IPS-18a (cell line): ENCODE measurements around the gene NAGPA.
"Not testable (repeated sequence)": the region's sequence is repeated elsewhere in the genome, so short reads cannot be mapped to it uniquely, and the experiment has no call there.

ENCODE experiments used
- H3K27ac ChIP-seq: one replicate; pipeline ENCODE4 v1.5.1; 2013; ENCODE audit warnings: low read length
- H3K27me3 ChIP-seq: one replicate; pipeline ENCODE4 v1.6.1; 2013; ENCODE audit warnings: mild to moderate bottlenecking, low read length; ENCODE audit not compliant: control insufficient read depth, insufficient read depth
- H3K36me3 ChIP-seq: one replicate; pipeline ENCODE4 v1.6.1; 2013; ENCODE audit warnings: low read depth, low read length; ENCODE audit not compliant: control insufficient read depth
- H3K4me1 ChIP-seq: one replicate; pipeline ENCODE4 v1.6.1; 2013; ENCODE audit warnings: low read depth, low read length; ENCODE audit not compliant: control insufficient read depth
- H3K4me3 ChIP-seq: one replicate; pipeline ENCODE4 v1.5.1; 2013; ENCODE audit warnings: low read length
- H3K9ac ChIP-seq: one replicate; pipeline ENCODE4 v1.6.1; 2013; ENCODE audit warnings: mild to moderate bottlenecking, low read length, moderate library complexity
- H3K9me3 ChIP-seq: one replicate; pipeline ENCODE4 v1.6.1; 2013; ENCODE audit warnings: low read depth, low read length; ENCODE audit not compliant: control insufficient read depth

Gene NAGPA

DNA sequence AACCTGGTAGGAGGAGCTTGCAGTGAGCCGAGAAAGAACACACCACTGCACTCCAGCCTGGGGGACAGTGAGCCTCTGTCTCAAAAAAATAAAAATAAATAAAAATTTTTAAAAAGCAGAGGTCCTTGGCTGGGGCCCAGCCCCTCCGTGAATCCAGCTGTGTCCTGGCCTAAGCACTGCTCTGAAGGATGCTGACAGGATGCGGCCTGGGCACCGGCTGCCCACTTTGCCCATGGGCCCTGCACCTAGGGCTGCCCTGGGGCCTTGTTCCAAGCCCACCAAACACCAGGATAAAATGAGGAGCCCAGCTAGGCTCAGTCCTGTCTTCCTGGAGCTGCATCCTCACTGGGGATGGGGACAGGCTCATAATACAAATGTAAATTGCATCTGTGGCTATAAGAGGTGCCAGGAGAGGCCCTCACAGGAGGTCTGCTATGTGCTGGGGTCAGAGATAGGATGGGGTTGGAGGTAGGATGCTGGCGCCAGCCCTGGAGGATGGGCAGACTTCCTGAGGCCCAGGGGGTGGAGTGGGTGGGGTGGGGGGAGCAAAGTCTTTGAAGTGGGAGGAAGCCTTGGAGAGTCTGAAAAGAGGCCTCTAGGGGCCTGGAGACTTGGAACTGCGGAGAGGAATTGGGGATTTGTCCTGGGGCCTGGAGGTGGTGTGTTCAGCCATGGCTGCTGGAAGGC is 25.8 kb upstream of the NAGPA start:
- Histone ChIP-seq H3K4me1 (peaks cover 17% of the 10 kb centered on the region), H3K9me3 (no peaks in the 10 kb centered on the region), H3K27me3 (no peaks in the 10 kb centered on the region), H3K36me3 (no peaks in the 10 kb centered on the region), H3K27ac (peak overlapping the region; percentile 62), H3K4me3 (no peak overlapping the region), H3K9ac (peak overlapping the region; percentile 13)

DNA sequence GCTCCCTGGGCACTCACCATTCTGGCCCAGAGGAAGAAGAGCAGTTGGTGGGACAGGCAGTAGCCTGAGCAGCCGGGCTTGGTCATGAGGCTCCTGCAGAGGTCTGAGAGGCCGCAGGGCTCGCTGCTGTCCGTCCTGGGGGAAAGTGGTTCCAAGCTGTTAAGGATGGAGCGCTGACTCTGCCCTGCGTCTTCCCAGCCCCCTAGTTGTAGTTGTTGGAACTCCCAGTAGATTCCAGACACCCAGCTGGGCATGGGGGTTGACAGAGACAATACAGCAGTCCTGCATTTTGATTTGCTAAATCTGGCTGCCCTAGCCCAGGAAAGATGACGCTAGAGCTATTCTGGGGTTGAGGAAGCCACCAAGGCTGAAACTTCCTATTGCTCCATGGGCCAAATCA is 24.7 kb upstream of the NAGPA start:
- Histone ChIP-seq H3K4me3 (no peak overlapping the region), H3K9me3 (no peaks in the 10 kb centered on the region), H3K36me3 (no peaks in the 10 kb centered on the region), H3K27ac (no peak overlapping the region), H3K4me1 (peaks cover 17% of the 10 kb centered on the region), H3K27me3 (no peaks in the 10 kb centered on the region), H3K9ac (no peak overlapping the region)

DNA sequence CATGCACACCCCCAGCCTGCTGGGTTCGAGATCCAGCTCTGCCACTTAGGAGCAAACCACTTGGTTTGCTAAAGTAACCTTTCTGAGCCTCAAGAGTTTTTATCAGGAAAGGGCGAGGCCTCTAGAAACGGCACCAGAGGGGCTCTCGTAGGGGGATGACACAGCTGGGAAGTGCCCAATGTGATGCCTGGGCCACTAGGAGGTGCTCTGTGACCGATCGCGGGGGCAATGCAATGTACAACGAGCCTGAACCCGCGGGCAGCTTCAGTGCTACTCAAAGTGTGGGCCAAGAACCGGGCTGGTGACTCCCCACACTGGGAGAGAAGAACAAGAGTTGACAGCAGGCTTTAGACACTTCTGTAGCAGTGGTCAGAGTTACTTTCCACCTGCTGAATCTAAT is 22.6 kb upstream of the NAGPA start:
- H3K9me3 ChIP-seq: no peaks in the 10 kb centered on the region
- no peak overlapping the region for H3K4me3 ChIP-seq
- no peak overlapping the region for H3K9ac ChIP-seq
- H3K4me1 ChIP-seq: peaks cover 17% of the 10 kb centered on the region
- H3K36me3 ChIP-seq: no peaks in the 10 kb centered on the region
- no peaks in the 10 kb centered on the region for H3K27me3 ChIP-seq
- H3K27ac ChIP-seq: no peak overlapping the region

DNA sequence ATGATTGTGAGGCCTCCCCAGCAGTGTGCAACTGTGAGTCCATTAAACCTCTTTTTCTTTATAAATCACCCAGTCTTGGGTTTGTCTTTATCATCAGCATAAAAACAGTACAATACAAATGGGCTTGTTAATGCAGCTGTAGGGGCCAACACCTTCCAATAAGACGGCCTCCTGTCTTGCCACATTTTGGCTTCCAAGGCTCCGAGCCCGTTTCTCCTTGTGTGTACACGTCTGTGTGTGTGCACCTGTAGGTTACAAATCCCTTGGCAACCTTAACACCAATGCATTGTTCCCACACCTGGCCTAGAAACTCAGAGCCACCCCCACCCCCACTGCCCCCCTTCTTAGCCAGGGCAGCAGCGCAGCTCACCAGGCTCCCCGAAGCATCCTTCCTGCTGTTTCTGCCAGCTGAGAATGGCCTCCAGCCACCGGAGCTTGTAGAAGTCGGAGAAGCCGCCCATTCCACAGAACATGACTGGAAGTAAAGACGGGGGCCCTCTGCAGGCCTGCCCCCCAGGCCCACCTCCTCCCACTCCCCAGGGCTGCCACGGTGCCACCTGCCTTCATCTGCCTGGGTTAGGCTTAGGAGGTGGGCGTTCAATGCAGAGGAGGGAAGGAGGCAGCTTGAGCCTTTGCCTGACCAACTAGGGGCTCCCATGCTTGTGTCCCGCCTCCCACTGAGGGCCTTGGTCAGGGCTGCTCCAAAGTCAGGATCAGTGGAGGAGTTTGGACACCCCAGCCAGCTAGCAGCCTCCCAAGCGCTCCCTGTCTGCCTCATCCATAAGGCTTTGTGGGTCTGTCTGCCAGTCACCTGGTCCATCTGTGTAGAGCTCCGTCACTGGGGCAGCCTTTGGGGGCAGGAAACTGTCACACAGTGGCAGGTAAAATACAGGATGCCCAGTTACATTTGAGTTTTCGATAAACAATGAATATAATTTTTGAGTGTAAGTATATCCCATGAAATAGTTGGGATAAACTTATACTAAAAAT is 21.4 kb upstream of the NAGPA start:
- H3K4me1 ChIP-seq: peaks cover 15% of the 10 kb centered on the region
- no peaks in the 10 kb centered on the region for H3K27me3 ChIP-seq
- H3K27ac ChIP-seq: no peak overlapping the region
- no peaks in the 10 kb centered on the region for H3K36me3 ChIP-seq
- H3K9ac ChIP-seq: no peak overlapping the region
- H3K9me3 ChIP-seq: no peaks in the 10 kb centered on the region
- H3K4me3 ChIP-seq: no peak overlapping the region

DNA sequence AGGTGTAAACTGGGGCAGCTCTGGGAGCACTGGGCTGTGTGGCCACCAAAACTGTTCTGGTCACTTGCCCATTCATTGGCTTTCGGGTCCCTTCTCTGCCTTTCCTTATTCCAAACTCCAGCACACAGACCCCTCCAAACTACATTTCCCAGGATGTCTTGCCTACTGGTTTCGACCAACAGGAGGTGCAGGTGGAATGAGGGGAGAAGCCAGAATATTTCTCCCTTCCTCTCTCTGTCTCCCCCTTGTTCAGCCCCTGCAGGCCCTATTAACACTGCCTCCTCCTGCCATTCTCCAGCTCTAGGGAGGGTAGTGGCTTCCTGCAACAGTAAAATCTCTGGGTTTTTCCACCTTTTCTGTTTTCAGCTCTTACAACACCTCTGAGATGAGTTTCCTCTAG is 13.2 kb upstream of the NAGPA start:
- Histone ChIP-seq H3K9me3 (no peaks in the 10 kb centered on the region), H3K4me1 (no peaks in the 10 kb centered on the region), H3K36me3 (no peaks in the 10 kb centered on the region), H3K27ac (no peak overlapping the region), H3K9ac (no peak overlapping the region), H3K27me3 (no peaks in the 10 kb centered on the region), H3K4me3 (no peak overlapping the region)

DNA sequence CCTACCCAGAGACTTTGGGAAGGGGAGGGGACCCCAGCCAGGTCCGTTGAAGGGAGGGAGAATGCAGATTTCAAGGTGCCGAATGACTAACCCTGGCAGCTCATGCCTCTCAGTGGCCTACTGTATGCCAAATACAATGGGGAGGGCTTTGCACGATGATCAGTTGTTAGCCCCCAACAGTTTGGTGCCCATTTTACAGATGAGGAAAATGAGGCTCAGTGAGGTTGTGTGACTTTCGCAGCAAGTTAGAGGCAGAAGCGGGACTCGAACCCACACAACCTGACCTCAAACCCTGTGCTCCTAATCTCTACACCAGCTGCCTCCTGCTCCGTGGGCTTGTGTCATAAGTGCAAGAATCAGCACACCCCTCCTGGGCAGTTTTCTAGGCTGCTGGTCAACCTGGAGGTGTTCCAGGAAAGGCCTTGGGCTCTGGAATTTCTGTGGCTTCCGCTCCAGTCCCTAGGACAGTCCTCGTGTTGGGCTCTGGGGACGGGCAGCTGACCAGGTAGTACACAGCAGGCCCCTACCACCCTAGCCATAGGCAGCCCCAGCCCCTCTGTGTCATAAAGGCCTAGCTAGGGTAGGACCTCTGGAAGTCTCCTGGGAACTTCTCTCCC is 11.9 kb upstream of the NAGPA start:
- H3K36me3 ChIP-seq: no peaks in the 10 kb centered on the region
- no peaks in the 10 kb centered on the region for H3K4me1 ChIP-seq
- no peak overlapping the region for H3K9ac ChIP-seq
- H3K4me3 ChIP-seq: no peak overlapping the region
- no peaks in the 10 kb centered on the region for H3K27me3 ChIP-seq
- no peaks in the 10 kb centered on the region for H3K9me3 ChIP-seq
- no peak overlapping the region for H3K27ac ChIP-seq

DNA sequence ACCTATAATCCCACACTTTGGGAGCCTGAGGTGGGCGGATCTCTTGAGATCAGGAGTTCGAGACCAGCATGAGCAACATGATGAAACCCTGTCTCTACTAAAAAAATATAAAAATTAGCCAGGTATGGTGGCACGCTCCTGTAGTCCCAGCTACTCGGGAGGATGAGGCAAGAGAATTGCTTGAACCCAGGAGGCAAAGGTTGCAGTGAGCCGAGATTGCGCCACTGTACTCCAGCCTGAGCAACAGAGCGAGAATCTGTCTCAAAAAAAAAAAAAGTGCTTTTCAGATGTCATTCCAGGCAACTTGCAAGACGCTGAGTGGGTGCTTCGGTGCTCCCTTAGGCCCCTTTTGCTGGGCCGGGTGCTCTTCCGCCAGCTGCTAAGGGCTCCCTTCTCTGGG is 10.8 kb upstream of the NAGPA start:
- H3K4me1 ChIP-seq, H3K36me3 ChIP-seq, H3K27ac ChIP-seq, H3K27me3 ChIP-seq, H3K4me3 ChIP-seq, H3K9ac ChIP-seq, H3K9me3 ChIP-seq: not testable (repeated sequence)

DNA sequence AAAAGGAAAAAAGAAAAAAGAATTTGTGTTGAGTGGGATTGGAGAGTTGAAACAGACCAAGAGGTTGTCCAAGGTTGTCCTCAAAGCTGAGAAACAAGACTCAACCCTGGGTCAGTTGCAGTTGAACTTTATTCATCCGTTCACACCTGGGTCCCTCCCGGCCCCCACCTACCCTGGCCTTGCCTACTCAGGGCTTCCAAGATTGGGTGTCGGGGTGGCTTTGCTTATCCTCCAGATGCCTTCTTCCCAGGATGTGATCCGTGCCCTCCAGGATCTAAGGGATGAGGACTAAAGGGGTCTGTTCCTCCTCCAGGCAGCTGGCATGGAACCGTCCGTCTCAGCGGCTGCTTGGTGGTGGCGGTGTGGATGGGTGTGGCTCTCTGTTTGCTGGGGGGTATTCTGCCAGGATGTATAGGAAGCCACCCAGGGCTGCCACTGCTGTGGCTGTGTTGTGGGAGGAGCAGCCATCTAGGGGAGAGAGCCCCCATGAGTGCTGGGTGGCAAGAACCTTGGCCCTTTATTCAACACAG is 10.3 kb upstream of the NAGPA start:
- no peaks in the 10 kb centered on the region for H3K9me3 ChIP-seq
- no peaks in the 10 kb centered on the region for H3K4me1 ChIP-seq
- H3K27ac ChIP-seq: no peak overlapping the region
- no peaks in the 10 kb centered on the region for H3K36me3 ChIP-seq
- no peak overlapping the region for H3K4me3 ChIP-seq
- H3K9ac ChIP-seq: no peak overlapping the region
- H3K27me3 ChIP-seq: no peaks in the 10 kb centered on the region

DNA sequence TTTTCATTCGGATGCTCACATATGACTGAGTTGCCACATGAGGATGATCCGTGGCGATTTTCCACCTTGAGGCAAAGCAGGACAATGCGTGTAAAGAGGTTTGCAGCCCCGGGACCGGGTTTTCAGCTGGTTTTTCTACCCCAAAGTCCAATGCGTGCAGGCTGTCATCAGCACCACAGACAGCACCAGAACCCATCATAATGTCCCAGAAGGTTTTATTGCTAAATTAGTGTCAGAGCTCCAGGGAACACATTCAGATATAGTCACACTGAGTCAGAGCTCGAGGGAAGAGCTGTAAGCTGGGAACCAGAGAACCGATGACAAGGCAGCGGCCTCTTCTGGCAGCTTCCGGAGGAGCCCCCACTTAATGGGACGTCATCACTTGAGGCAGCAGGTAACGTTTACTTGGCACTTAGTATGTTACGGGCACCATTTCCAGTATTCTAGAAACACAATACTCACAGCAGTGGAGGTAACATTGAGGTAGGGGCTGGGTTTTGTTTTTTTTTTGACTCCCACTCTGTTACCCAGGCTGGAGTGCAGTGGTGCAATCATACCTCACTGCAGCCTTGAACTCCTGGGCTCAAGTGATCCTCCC is 8.9 kb upstream of the NAGPA start:
- H3K27ac ChIP-seq: no peak overlapping the region
- H3K9ac ChIP-seq: no peak overlapping the region
- H3K4me3 ChIP-seq: no peak overlapping the region
- H3K27me3 ChIP-seq: no peaks in the 10 kb centered on the region
- H3K9me3 ChIP-seq: no peaks in the 10 kb centered on the region
- H3K4me1 ChIP-seq: no peaks in the 10 kb centered on the region
- no peaks in the 10 kb centered on the region for H3K36me3 ChIP-seq

DNA sequence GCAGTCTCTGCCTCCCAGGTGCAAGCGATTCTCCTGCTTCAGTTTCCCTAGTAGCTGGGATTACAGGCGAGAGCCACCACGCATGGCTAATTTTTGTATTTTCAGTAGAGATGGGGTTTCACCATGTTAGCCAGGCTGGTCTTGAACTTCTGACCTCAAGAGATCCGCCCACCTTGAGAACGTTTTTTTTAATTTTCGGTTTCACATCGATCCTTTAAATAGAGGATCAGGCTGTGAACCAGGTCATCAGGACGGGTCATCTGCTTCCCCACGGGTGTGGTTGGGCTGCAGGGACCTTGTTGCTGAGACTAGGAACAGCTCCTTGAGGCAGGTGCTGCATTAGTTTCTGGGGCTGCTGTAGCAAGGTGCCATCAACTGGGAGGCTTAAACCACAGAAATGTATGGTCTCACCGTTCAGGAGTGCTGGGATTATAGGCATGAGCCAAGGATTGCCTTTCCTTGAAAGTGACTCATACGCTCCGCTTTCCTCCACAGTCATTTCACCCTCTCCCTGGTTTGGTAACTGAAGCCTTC is 7.9 kb upstream of the NAGPA start:
- Histone ChIP-seq H3K27ac (no peak overlapping the region), H3K9me3 (no peaks in the 10 kb centered on the region), H3K27me3 (no peaks in the 10 kb centered on the region), H3K4me1 (peaks cover under 1% of the 10 kb centered on the region), H3K4me3 (no peak overlapping the region), H3K36me3 (no peaks in the 10 kb centered on the region), H3K9ac (no peak overlapping the region)

DNA sequence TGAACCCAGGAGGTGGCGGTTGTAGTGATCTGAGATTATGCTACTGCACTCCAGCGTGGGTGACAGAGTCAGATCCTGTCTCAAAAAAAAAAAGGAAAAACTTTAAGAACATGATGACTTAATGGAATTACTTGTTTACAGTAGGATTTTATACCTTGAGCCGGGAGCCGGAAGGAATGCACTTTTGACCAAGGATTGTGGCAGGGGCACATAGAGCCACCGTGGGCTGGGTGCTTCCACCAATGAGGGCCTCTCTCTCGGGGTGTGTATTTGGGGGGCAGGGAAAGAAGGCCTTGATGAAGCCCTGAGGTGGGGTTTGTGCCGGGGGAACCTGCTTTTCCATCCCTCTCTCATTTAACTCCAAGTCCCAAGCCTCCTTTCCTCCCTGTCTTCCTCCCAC is 6.7 kb upstream of the NAGPA start:
- Histone ChIP-seq H3K27ac (no peak overlapping the region), H3K36me3 (no peaks in the 10 kb centered on the region), H3K9me3 (no peaks in the 10 kb centered on the region), H3K27me3 (no peaks in the 10 kb centered on the region), H3K9ac (no peak overlapping the region), H3K4me1 (peaks cover 5% of the 10 kb centered on the region), H3K4me3 (no peak overlapping the region)
